KBM-7 (cell line): ENCODE measurements around the gene KIF6.

Experiments
- DNase-seq: peaks from one replicate; pipeline ENCODE4 v3.0.0-alpha.2; 2015
- in situ Hi-C: fragments of 300-500 bp; cut with MboI; formaldehyde crosslinking; loops from 2 replicates; pipeline ENCODE4 v1.14.3; 2020; ENCODE audit warnings: low sequenced_read_pairs, low pct_unique_long_range_greater_than_20kb, mixed read lengths

The KIF6 gene

GRCh38 chr6:39567091-39567490 is 158.1 kb downstream of the KIF6 start:
- in situ Hi-C loops, result no loop called here
- DNase-seq, result no peak

- DNase-seq, result no peak
- in situ Hi-C loops, result no loop called here
Measured at GRCh38 chr6:39566456-39566855, 158.8 kb downstream of the KIF6 start.

DNA sequence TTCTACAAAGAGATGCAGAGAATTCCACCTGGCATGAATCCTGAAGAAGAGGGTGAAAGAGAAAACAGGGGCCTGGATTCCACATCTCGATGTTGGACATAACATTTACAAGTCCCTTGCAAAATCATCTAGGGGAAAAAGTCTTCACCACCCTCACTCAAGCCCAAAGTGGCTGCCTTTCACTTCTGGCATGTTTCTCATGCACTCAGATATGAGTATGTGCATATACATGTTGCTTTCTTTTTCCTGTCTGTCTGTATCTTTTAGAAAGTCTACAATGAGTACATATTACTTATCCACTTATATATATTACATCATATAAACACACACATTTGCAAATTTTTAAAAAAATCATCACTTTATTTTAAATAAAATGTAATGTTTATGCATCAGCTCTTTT is 159.3 kb downstream of the KIF6 start:
- no peak for DNase-seq
- in situ Hi-C loops, result no loop called here

DNA sequence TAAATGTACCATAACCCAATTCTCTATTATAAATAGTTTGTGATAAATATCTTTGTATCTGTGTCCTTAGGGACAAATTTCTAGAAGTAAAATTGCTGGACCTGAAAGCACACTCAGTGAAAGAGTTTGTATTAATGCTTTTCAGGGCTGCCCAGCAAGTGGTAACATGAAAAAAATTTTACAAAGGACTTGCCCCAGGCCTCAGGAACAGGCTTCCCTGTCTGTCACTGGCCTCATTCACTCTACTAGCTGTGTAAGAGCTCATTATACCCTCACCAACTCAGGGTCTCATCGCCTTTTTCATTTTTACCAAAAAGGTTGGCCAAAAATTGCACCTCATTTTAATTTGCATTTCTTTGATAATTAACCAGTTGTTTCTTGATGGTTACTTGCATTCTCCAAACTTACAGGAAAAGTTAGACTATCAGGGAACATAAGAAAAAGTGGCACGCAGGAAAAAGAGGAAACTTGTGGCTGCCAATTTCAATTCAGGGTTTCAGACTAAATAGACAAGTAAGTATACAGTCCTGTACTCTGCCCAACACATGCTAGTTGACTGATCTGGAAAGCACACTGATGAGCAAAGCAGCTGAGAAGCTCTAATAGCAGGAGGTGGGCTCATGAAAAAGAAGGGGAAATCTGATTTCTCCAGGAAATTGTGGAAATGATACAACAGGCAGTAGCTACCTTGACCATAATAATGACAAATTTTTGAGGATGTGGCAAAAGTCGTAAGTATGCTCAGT is 161.5 kb downstream of the KIF6 start:
- in situ Hi-C loops, result no loop called here
- no peak for DNase-seq

DNA sequence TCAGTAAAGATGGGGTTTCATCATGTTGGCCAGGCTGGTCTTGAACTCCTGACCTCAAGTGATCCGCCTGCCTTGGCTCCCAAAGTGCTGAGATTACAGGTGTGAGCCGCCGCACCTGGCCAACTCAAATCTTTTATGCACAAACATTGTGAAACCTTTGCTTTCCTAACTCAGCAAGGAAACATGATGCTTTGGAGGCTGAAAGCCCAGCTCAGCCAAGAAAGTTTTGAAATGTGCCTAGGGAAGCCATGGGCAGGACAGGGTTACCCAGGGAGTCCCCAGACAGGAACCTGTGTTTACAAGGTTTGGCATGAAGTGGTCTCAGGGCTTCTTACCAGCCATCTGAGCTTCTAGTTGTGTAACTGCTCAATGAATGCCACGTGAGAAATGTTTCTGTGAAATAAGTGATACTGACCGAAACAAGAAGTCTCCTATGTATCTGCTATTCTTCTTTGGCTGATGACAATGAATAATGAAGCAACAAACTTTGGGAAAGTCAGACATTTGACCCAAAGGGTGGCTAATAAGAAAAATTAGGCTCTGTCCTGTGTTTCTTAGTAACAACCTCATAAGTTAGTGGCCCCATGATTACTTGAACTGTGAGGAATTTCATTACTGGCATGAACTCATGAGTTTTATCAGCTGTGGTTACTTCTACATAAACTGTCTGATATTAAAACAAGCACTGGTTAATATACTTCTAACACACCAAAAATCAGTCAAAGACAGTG is 163.5 kb downstream of the KIF6 start:
- in situ Hi-C loops, result no loop called here
- no peak for DNase-seq

GRCh38 chr6:39560915-39561314 is 164.3 kb downstream of the KIF6 start:
- in situ Hi-C loops, result no loop called here
- no peak for DNase-seq

DNA sequence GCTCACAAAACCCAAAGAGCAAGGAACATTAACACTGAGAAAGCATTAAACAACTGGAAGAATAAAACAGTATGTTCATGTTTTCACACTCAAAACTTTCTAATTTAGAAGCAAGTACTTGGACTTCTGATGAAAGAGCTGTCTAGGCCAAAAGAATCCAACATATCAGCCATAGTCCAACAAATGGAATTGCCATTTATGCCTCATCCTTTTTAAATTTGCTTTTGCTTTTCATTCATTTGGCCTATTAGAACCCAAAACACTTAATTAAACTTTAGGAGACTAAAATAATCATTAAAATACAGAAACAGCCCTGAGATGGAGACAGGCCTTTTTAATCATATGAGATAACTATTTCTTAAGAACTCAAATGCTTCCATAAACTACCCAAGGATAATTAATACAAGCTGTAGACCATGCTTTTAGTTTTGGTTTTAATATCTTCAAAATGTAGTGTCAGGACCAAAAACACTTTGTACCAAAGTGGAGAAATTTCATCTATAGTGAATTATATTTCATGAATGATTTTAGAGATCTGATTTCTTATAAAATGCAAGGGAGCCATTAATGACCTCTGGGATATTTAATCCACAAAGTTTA is 166.5 kb downstream of the KIF6 start:
- in situ Hi-C loops, result no loop called here
- no peak for DNase-seq

DNA sequence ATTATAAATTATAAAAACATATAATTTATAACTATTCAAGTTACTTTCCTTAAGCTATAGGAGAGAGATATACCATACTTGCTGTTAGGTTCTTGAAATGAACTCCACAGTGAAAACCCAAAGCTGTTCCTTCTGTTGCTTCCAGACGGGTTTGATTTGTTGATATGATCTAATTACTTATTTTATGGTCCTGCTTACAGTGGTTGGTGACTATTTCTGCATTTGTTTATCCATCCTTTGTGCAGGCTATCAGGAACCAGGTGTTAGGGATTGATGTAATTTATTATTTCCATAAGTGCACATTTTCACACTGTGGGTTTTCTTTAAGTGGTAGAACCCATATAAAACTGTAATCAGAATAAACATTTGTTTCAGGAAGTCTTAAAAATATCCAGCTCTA is 167.1 kb downstream of the KIF6 start:
- in situ Hi-C loops, result no loop called here
- DNase-seq, result no peak

GRCh38 chr6:39555136-39555535 is 170.1 kb downstream of the KIF6 start:
- in situ Hi-C loops, result no loop called here
- DNase-seq, result no peak

DNA sequence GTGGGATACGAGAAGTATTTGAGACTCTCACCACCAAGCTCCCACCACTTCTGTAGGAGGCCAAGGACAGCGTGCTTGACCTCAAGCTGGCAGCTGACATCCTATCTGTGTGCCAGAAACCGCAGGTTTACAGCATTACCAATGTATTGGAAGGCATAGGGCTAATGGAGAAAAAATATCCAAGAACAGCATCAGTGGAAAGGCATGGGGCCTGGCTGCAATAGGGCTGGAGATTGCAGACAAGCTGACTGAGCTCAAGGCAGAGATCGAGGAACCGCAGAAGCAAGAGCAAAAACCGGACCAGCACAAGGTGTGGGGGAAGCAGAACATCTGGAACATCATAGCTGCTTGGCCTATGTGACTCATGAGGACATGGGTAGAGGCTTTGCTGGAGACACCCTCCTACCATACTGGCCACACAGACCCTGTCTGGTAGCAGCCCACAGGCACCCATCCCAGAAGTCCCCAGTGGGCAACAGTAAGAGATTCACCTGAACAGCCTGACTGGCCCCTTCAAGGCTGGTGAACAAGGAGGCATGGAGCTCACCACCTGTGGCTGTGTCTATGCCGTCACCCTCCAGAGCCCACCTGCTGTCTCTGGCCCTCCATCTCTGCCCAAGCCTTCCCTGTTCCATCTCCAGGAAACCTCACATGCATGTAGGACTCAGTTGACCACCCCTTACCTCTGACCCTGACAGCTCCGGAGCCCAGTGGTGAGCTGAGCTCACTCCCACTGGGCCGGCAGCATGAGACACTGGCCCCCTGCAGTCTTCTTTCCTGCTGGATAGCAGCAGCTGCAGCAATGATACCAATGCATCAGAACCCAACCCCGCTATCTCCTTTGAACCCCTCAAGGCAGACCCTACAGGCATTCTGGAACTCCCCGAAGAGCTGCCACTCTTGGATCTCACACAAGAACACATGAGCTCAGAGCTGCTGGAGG is 171.1 kb downstream of the KIF6 start:
- in situ Hi-C loops, result no loop called here
- DNase-seq, result no peak

GRCh38 chr6:39553029-39553428 is 172.2 kb downstream of the KIF6 start:
- in situ Hi-C loops, result no loop called here
- no peak for DNase-seq

- no peak for DNase-seq
- in situ Hi-C loops, result no loop called here
Measured at GRCh38 chr6:39550191-39550590, 175.0 kb downstream of the KIF6 start.

DNA sequence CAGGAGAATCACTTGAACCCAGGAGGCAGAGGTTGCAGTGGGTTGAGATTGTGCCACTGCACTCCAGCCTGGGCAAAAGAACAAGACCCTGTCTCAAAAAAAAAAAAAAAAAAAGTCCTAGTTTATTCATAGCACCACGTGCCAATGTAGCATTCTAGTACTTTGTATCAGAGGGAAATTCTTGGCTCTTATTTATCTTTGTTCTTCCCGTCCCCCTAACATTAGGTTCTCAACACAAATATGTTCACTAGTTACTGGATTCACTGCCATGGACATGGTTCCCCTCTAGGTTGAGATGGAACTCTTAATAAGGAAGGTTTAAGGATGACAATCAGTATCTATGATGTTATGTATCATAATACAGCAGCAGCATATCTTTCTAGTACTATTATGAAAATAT is 178.5 kb downstream of the KIF6 start:
- no peak for DNase-seq
- in situ Hi-C loops, result no loop called here

GRCh38 chr6:39543950-39544349 is 181.3 kb downstream of the KIF6 start:
- no peak for DNase-seq
- in situ Hi-C loops, result no loop called here

GRCh38 chr6:39543095-39543494 is 182.1 kb downstream of the KIF6 start:
- no peak for DNase-seq
- in situ Hi-C loops, result no loop called here

- in situ Hi-C loops, result no loop called here
- no peak for DNase-seq
Measured at GRCh38 chr6:39540454-39540853, 184.8 kb downstream of the KIF6 start.

GRCh38 chr6:39530201-39530759 is 194.9 kb downstream of the KIF6 start:
- in situ Hi-C loops, result no loop called here
- DNase-seq, result no peak

DNA sequence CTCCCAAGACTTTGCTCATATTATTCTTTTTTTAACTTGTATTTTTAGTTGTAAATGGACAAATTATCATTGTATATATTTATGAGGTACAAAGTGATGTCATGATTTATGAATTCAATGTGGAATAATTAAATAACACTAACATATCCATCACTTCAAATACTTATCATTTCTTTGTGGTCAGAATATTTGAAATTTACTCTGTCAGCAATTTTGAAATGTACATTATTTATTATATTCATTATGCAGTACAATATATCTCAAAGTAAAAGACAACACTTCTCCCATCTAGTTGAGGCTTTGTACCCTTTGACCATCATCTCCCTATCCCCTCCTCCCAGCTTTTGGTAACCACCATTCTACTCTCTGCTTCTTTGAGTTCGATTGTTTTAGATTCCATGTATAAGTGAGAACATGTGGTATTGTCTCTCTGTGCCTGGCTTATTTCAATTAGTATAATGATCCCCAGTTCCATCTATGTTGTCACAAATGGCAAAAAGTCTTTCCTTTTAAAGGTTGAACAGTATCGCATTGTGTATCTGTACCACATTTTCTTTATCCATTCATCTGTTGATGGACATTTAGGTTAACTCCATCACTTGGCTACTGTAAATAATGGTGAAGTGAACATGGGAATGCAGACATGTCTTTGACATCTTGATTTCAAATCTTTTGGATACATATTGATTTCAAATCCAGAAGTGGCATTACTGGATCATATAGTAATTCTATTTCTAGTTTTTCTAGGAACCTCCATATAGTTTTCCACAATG is 197.2 kb downstream of the KIF6 start:
- DNase-seq, result no peak
- in situ Hi-C loops, result no loop called here
